ENCODE results near the gene OTOP2. TPM values are rescaled to one million over a fixed set of nuclear protein-coding genes. Genes with fewer than 3 reads are reported as not detected.
A peak's percentile ranks its signal among the peaks of the same experiment; 100 is the strongest.
"Not testable (repeated sequence)": the region's sequence is repeated elsewhere in the genome, so short reads cannot be mapped to it uniquely, and the experiment has no call there.

OTOP2 gene
- total RNA-seq, 4 donors from 2014 or later, result not detected

DNA sequence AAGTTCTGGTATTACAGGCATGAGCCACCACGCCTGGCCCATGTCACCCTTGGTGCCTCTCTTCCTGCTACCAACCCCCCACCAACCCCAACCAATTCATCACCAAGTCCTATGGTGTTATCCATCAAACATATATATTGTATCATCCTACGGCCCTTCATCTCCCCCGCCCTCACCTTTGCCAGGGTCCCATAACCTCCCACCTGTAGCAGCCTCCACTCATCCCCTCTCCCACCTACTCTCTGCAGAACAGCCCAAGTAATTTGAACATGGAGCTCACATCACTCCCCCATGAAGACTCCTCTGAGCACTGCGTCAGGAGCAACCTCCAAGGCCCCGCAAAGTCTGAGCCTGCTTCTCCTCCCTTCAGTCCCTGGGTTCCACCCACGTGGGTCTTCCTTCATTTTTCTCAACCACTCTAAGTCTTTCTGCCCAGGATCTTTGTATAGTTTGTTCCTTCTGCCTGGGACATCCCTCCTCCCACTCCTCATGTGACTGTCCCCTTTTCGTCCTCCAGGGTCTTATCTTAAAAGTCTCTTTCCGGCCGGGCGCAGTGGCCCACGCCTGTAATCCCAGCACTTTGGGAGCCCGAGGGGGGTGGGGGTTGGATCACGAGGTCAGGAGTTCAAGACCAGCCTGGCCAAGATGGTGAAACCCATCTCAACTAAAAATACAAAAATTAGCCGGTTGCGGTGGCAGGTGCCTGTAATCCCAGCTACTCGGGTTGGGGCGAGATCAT lies 55.5 kb downstream of the OTOP2 start:
- H3K4me3 ChIP-seq (ENCODE audit: low read depth, poor library complexity, severe bottlenecking), result no peak overlapping the region
- intact Hi-C loops (cut with DNase I; ENCODE audit: low total_unique reads), result no loop called here
- no peak for DNase-seq (ENCODE audit: low spot score in 2 of 2)
- no peak for TF ChIP-seq POLR2A (IDR thresholded peaks at IDR 0.05)
- TF ChIP-seq, protein P1, sequence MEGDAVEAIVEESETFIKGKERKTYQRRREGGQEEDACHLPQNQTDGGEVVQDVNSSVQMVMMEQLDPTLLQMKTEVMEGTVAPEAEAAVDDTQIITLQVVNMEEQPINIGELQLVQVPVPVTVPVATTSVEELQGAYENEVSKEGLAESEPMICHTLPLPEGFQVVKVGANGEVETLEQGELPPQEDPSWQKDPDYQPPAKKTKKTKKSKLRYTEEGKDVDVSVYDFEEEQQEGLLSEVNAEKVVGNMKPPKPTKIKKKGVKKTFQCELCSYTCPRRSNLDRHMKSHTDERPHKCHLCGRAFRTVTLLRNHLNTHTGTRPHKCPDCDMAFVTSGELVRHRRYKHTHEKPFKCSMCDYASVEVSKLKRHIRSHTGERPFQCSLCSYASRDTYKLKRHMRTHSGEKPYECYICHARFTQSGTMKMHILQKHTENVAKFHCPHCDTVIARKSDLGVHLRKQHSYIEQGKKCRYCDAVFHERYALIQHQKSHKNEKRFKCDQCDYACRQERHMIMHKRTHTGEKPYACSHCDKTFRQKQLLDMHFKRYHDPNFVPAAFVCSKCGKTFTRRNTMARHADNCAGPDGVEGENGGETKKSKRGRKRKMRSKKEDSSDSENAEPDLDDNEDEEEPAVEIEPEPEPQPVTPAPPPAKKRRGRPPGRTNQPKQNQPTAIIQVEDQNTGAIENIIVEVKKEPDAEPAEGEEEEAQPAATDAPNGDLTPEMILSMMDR (IDR thresholded peaks at IDR 0.05), result no peak
- WGBS, 2 donors, result 83 to 86% methylated on average over 17 of the region's 17 CpGs

DNA sequence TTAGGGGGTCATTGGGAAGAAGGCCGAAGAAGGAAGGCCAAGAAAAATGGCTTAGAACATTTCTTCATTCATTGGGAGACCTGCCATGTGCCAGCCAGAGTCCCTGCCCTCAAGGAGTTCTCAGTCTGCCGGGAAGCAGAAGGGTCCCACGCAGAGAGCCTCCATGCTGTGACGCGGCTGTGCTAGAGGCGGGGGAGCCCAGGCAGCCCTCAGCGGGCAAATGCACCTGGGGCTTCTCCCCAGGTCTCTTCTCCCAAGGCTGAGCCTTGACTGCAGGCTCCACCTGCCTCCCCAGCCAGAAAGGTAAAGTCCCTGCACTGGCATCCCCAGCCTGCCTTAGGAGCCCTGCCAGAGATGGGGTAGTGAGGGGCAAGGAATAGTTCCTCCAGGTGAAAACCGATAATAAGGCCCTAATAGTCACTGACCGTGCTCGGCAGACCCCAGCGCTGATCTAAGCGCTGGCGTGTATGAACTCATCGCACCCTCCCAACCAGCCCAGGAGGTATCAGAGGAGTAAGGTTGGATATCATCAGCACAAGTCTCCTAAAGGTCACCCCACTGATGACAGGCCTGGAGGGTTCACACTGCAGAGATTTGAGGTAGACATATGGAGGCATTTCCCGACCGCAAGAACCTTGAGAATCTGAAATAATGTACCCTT lies 57.4 kb downstream of the OTOP2 start:
- 46 to 50% methylated on average over 15 to 16 of the region's 16 CpGs for WGBS, 2 donors
- TF ChIP-seq POLR2A (IDR thresholded peaks at IDR 0.05), result no peak
- TF ChIP-seq, protein P1 (IDR thresholded peaks at IDR 0.05), result no peak
- intact Hi-C loops (cut with DNase I; ENCODE audit: low total_unique reads), result no loop called here
- no peak for DNase-seq (ENCODE audit: low spot score in 2 of 2)
- peak overlapping the region; percentile 36 for H3K4me3 ChIP-seq (ENCODE audit: low read depth, poor library complexity, severe bottlenecking)

DNA sequence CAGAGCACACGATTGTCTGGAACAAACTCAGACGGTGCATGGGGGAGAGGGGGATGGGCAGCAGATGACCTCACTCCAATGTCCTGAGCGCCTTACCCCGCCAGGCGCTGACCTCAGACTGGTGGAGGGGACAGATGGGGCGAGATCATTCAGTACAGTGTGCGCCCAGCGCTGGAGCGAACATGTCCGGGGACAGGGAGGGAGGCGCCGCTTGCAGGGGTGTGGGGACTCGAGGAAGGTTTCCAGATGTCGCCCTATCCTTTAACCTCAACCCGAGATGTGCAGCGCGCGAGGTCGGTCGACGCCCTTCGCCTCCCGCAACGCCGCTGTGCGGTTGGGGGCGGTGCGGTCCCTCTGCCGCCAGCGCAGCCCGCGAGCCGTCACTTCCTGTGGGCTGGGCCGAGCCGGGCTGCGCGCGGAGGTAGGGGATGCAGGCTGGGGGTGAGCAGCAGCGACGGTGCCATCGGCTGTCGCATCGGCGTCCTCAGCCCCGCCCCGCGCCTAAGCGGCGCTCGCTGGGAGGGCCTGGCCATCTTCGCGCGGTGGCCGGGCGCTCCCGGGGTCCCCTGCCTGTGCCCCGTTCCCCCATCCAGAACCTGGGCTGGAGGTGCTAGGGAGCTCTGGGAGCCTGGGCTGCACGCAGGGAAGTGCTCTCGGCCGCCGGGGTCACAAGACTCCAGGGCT lies 58.0 kb downstream of the OTOP2 start:
- intact Hi-C loops (cut with DNase I; ENCODE audit: low total_unique reads), result no loop called here
- peak in 1 of 2 donors; percentile 94 for DNase-seq (ENCODE audit: low spot score in 2 of 2)
- peak overlapping the region; percentile 36 for H3K4me3 ChIP-seq (ENCODE audit: low read depth, poor library complexity, severe bottlenecking)
- TF ChIP-seq, protein P1 (IDR thresholded peaks at IDR 0.05), result peak in 1 of 3 donors; percentile 37
- TF ChIP-seq POLR2A (IDR thresholded peaks at IDR 0.05), result no peak
- WGBS, 2 donors, result 1% methylated on average over 37 to 54 of the region's 61 CpGs

DNA sequence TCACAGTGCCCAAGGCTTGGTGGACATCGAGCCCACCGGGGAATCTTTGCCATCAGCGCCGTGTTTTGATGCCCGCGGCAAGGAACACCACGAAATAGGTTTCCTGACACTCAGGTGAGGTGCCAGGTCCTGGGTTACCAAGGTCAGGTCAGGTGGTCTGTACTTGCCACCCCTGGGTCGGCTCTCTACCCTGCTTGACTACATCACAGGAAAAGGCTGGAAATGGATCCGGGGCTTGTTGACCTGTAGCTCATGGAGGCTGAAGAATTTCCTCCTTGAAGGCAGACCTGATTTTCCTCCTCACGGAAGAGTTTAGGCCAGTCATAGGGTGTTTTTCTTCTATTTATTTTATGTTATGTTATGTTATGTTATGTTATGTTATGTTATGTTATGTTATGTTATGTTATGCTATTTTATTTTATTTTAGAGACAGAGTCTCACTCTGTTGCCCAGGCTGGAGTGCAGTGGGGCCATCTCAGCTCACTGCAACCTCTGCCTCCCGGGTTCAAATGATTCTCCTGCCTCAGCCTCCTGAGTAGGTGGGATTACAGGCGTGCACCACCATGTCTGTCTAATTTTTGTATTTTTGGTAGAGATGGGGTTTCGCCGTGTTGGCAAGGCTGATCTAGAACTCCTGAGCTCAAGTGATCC lies 58.7 kb downstream of the OTOP2 start:
- 29 to 41% methylated on average over 10 to 14 of the region's 14 CpGs for WGBS, 2 donors
- DNase-seq (ENCODE audit: low spot score in 2 of 2); intact Hi-C loops (cut with DNase I; ENCODE audit: low total_unique reads): not testable (repeated sequence)
- H3K4me3 ChIP-seq (ENCODE audit: low read depth, poor library complexity, severe bottlenecking), result peak overlapping the region; percentile 36

Other genes with a start within 250 kb of the OTOP2 start
- gene CD300LF, start 211.3 kb upstream of the OTOP2 start, total RNA-seq, result under 1 TPM in 2 of 4 donors, not detected in 2; 0.13 to 0.27 TPM
- gene RAB37, start 187.0 kb upstream of the OTOP2 start, total RNA-seq, result 1 to 10 TPM in 1 of 4 donors, under 1 TPM in 1, not detected in 2; 0.57 to 1.7 TPM
- gene NHERF1, start 175.6 kb upstream of the OTOP2 start, total RNA-seq, result 10 to 100 TPM; 47.6 to 67.7 (median 58.6) TPM
- gene NAT9, start 147.9 kb upstream of the OTOP2 start, total RNA-seq, result 10 to 100 TPM; 14.3 to 26.6 (median 18.1) TPM
- gene GRIN2C, start 64.4 kb upstream of the OTOP2 start, total RNA-seq, result under 1 TPM in 2 of 4 donors, not detected in 2; 0.49 to 0.55 TPM
- gene FDXR, start 51.3 kb upstream of the OTOP2 start, total RNA-seq, result 10 to 100 TPM; 21.9 to 28.0 (median 24.6) TPM
- gene FADS6, start 30.6 kb upstream of the OTOP2 start, total RNA-seq, result 10 to 100 TPM in 1 of 4 donors, 1 to 10 TPM in 3; 4.9 to 19.9 (median 6.8) TPM
- gene USH1G, start 1.0 kb upstream of the OTOP2 start, total RNA-seq, result 1 to 10 TPM in 3 of 4 donors, under 1 TPM in 1; 0.67 to 2.6 (median 2.1) TPM
- gene OTOP3, start 11.6 kb downstream of the OTOP2 start, total RNA-seq, result 1 to 10 TPM in 2 of 4 donors, under 1 TPM in 1, not detected in 1; 0.64 to 2.3 (median 1.1) TPM
- gene HID1, start 48.5 kb downstream of the OTOP2 start, total RNA-seq, result 10 to 100 TPM in 1 of 4 donors, 1 to 10 TPM in 3; 2.9 to 11.6 (median 6.2) TPM
- gene CDR2L, start 63.4 kb downstream of the OTOP2 start, total RNA-seq, result 1 to 10 TPM; 4.5 to 9.8 (median 5.3) TPM
- 10 to 100 TPM; 48.6 to 76.4 (median 58.8) TPM for gene MRPL58, start 88.4 kb downstream of the OTOP2 start, total RNA-seq
- gene ATP5PD, start 122.7 kb downstream of the OTOP2 start, total RNA-seq, result 100 to 1,000 TPM; 212 to 298 (median 249) TPM
- gene KCTD2, start 123.0 kb downstream of the OTOP2 start, total RNA-seq, result 10 to 100 TPM; 22.5 to 38.3 (median 28.6) TPM
- 100 to 1,000 TPM in 1 of 4 donors, 10 to 100 TPM in 3; 41.1 to 101 (median 62.6) TPM for gene SLC16A5, start 163.7 kb downstream of the OTOP2 start, total RNA-seq
- gene ARMC7, start 185.7 kb downstream of the OTOP2 start, total RNA-seq, result 10 to 100 TPM; 10.6 to 14.7 (median 11.9) TPM
- 100 to 1,000 TPM in 3 of 4 donors, 10 to 100 TPM in 1; 62.5 to 107 (median 105) TPM for gene NT5C, start 207.5 kb downstream of the OTOP2 start, total RNA-seq
- gene JPT1, start 230.2 kb downstream of the OTOP2 start, total RNA-seq, result 10 to 100 TPM; 30.2 to 56.4 (median 37.1) TPM